Measurements from ENCODE around the gene ATP8B1. TPM values are rescaled to one million over a fixed set of nuclear protein-coding genes. Genes with fewer than 3 reads are reported as not detected.

ATP8B1 gene
- total RNA-seq, 1 experiment from 2014 or later, result 1.1 TPM

DNA sequence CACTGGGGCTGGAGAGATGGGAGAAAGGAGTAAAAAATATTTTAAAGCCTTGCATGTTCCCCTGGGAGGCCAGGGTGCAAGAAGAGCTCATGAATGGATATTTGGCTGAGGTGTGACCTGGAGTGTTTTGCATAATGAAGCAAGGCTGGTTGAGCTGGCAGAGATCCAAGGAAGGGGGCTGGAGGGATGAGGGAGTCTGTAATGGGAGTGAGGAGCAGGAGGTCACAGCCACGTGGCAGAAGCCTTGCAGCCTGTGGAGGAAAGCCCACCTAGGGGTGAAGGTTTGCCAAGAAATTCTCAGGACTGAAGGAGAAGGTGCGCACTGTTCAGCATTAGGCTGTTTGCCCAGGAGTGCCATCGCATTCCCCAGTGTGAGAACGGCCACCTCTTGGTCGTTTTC, 40.3 kb upstream of the ATP8B1 start:
- H2BK15ac ChIP-seq (ENCODE audit: low read depth, low read length), result no peak overlapping the region
- H4K91ac ChIP-seq (ENCODE audit: insufficient read length, low read depth, low read length), result no peak overlapping the region
- H3K27ac ChIP-seq (ENCODE audit: insufficient read length, low read depth, low read length), result no peak overlapping the region
- no CpG with 5 or more reads among the region's 5 CpGs for WGBS (ENCODE audit: extremely low coverage, insufficient read length, low lambda C conversion rate)
- no peaks in the 10 kb centered on the region for H4K20me1 ChIP-seq (ENCODE audit: control insufficient read depth, insufficient read depth, insufficient read length)
- no peak overlapping the region for H3K4ac ChIP-seq (ENCODE audit: low read depth, low read length)
- no peak overlapping the region for H4K5ac ChIP-seq (ENCODE audit: insufficient read length, low read depth, low read length)
- H3K9ac ChIP-seq (ENCODE audit: extremely low read depth, insufficient read length, low read length), result no peak overlapping the region
- H3K18ac ChIP-seq (ENCODE audit: insufficient read length, low read depth, low read length), result no peak overlapping the region
- no peaks in the 10 kb centered on the region for H3K79me1 ChIP-seq (ENCODE audit: insufficient read depth, low read depth, low read length, poor library complexity, severe bottlenecking)
- Mint-ChIP-seq H3K4me3 (no peak overlapping the region), H3K4me1 (peaks cover 7% of the 10 kb centered on the region in 2 experiments; a peak in 3 of 4 replicates), H3K27me3 (ENCODE audit: low read depth) (peaks cover 6% of the 10 kb centered on the region; the same call in 1 of the 2 replicates), H3K9me3 (no peaks in the 10 kb centered on the region), H3K27ac (no peak overlapping the region), H3K36me3 (ENCODE audit: insufficient read depth in 1 of 3, low read depth in 3 of 3) (no peaks in the 10 kb centered on the region)
- no peak overlapping the region for H3K14ac ChIP-seq (ENCODE audit: insufficient read depth, low read length)
- H3K4me1 ChIP-seq (ENCODE audit: insufficient read depth, low read length), result no peaks in the 10 kb centered on the region
- H2AK5ac ChIP-seq (ENCODE audit: insufficient read length, low read length), result no peak overlapping the region
- H2BK20ac ChIP-seq (ENCODE audit: low read depth, low read length, poor library complexity, severe bottlenecking), result no peak overlapping the region
- TF ChIP-seq, protein P1, sequence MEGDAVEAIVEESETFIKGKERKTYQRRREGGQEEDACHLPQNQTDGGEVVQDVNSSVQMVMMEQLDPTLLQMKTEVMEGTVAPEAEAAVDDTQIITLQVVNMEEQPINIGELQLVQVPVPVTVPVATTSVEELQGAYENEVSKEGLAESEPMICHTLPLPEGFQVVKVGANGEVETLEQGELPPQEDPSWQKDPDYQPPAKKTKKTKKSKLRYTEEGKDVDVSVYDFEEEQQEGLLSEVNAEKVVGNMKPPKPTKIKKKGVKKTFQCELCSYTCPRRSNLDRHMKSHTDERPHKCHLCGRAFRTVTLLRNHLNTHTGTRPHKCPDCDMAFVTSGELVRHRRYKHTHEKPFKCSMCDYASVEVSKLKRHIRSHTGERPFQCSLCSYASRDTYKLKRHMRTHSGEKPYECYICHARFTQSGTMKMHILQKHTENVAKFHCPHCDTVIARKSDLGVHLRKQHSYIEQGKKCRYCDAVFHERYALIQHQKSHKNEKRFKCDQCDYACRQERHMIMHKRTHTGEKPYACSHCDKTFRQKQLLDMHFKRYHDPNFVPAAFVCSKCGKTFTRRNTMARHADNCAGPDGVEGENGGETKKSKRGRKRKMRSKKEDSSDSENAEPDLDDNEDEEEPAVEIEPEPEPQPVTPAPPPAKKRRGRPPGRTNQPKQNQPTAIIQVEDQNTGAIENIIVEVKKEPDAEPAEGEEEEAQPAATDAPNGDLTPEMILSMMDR (conservative IDR thresholded peaks at IDR 0.05), result no peak
- H3K9me3 ChIP-seq (ENCODE audit: control insufficient read depth, low read depth, low read length), result no peaks in the 10 kb centered on the region
- no peak overlapping the region for H2BK120ac ChIP-seq (ENCODE audit: low read depth, low read length, poor library complexity, severe bottlenecking)
- H2AFZ ChIP-seq (ENCODE audit: low read length), result no peak overlapping the region
- no peaks in the 10 kb centered on the region for H3K27me3 ChIP-seq (ENCODE audit: insufficient read depth, low read length)
- no peaks in the 10 kb centered on the region for H3K23me2 ChIP-seq (ENCODE audit: insufficient read length, low read depth, low read length, poor library complexity, severe bottlenecking)
- no peak for DNase-seq
- H3K79me2 ChIP-seq (ENCODE audit: insufficient read depth, low read length), result no peaks in the 10 kb centered on the region
- no peak overlapping the region for H2BK12ac ChIP-seq (ENCODE audit: insufficient read length, low read depth, low read length)
- H3K56ac ChIP-seq (ENCODE audit: insufficient read length, low read depth, low read length), result no peak overlapping the region
- no peak overlapping the region for H2BK5ac ChIP-seq (ENCODE audit: insufficient read length, low read length)
- H3T11ph ChIP-seq (ENCODE audit: low read length), result no peak overlapping the region
- H4K8ac ChIP-seq (replicated peaks; ENCODE audit: insufficient read length, low read depth, low read length), result no peak overlapping the region
- no peak overlapping the region for H3K23ac ChIP-seq (ENCODE audit: insufficient read length, low read depth, low read length)
- H3K4me2 ChIP-seq (ENCODE audit: insufficient read depth, insufficient read length, low read length), result no peak overlapping the region

All from H9 (cell line).